Activated CD8-positive, alpha-beta T cell treated with anti-CD3 and anti-CD28 coated beads for 36 hours (primary cell): ENCODE measurements around the gene PIM2. TPM values are rescaled to one million over a fixed set of nuclear protein-coding genes. Genes with fewer than 3 reads are reported as not detected.
A peak's percentile ranks its signal among the peaks of the same experiment; 100 is the strongest.

Experiments used
- ATAC-seq: fragments of 200-7000 bp; cut with Tn5 transposase; one replicate; pipeline ENCODE4 v1.10.0; 2021; ENCODE audit warnings: mild to moderate bottlenecking, moderate library complexity
- CTCF ChIA-PET: fragments of 350-600 bp; sonication (Branson Sonifier 250); formaldehyde crosslinking; loops from one replicate; lab custom pipeline; 2021; ENCODE audit warnings: antibody characterized with exemption; lab: Charles Lee
- POLR2A ChIA-PET: fragments of 350-600 bp; sonication (Branson Sonifier 250); formaldehyde crosslinking; loops from one replicate; lab custom pipeline; 2021; ENCODE audit warnings: antibody characterized with exemption; lab: Charles Lee
- DNase-seq: peaks from one replicate; pipeline ENCODE4 v3.0.0-alpha.2; 2020
- H3K27ac Mint-ChIP-seq: one replicate; pipeline ENCODE4 v1.8.0; 2021; ENCODE audit warnings: mild to moderate bottlenecking, mixed read lengths
- H3K27me3 Mint-ChIP-seq: one replicate; pipeline ENCODE4 v1.8.0; 2021; ENCODE audit warnings: mixed read lengths
- H3K36me3 Mint-ChIP-seq: one replicate; pipeline ENCODE4 v1.8.0; 2021; ENCODE audit warnings: low read depth, mixed read lengths
- H3K4me1 Mint-ChIP-seq: one replicate; pipeline ENCODE4 v1.8.0; 2021; ENCODE audit warnings: low read depth, mixed read lengths
- H3K4me3 Mint-ChIP-seq: one replicate; pipeline ENCODE4 v1.8.0; 2021; ENCODE audit warnings: mild to moderate bottlenecking, moderate library complexity, mixed read lengths
- H3K9me3 Mint-ChIP-seq: one replicate; pipeline ENCODE4 v1.8.0; 2021; ENCODE audit warnings: mixed read lengths
- intact Hi-C: fragments of 100-400 bp; cut with micrococcal nuclease; formaldehyde crosslinking; loops from one replicate; pipeline ENCODE4 v1.10.0; 2022
- total RNA-seq, 2 experiments: library from RNA; stranded (reverse); gene quantifications; one replicate each; pipeline ENCODE4 v1.2.3, GENCODE V29; 2021
- TF ChIP-seq, protein P1 (sequence below): fragments of 200-600 bp; IDR thresholded peaks from one replicate; pipeline ENCODE4 v1.8.0; 2022; ENCODE audit warnings: antibody characterized with exemption, mild to moderate bottlenecking

The PIM2 gene
- total RNA-seq = 100 to 1,000 TPM; 169 to 177 TPM

DNA sequence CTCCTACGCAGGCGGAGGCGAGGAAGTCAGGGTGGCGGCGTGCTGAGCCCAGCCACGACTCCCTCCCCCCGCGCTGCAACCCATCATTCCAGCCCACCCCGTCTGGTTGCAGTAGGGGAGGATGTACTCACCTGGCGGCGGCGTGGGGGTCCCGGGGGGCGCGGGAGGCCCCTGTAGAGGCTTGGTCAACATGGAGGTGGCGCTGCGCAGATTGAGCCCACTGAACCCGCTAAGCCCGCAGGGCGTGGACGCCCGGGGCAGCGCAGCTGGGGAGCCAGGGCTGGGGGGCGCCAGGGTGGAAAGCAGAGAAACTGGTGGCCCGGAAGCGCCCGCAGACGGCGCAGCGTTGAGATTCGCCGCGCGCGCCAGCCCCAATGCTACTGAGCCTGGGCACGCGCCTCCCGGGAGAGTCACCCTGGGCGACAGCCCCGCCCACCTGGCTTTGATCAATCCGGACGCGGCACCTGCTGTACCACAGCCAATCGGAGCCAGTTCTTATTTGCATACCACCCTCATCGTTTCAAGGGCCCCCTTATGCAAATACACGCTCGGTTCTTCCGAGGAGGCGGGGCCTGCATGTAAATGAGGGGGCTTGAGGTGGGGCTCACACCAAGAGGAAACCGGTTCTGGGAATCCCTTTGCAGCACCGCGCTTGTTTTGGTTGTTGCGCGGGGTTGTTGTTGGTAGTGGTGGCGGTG lies at the start of gene PIM2:
Gene PIM2, minus strand, starts transcription at position 382 of the 698 bp plus-strand sequence. Its CDS starts 190 bp downstream, at position 192.
- CTCF ChIA-PET = interaction anchor here (0.6 to 1.0 kb wide), 3 partner anchors 16 to 36 kb away, joined by 3 to 4 read pairs (median 4); no protein-coding TSS in a partner anchor
- DNase-seq (peak; percentile 94), ATAC-seq (peak; percentile 69)
- H3K9me3 Mint-ChIP-seq = no peaks in the 10 kb centered on the region
- peaks cover 66% of the 10 kb centered on the region for H3K36me3 Mint-ChIP-seq
- no peaks in the 10 kb centered on the region for H3K27me3 Mint-ChIP-seq
- H3K4me3 Mint-ChIP-seq = peak within 1 kb of the TSS; percentile 96
- POLR2A ChIA-PET = interaction anchor here (0.6 to 8.2 kb wide), 7 partner anchors 9 to 317 kb away, joined by 3 to 172 read pairs (median 4); partner anchors contain the start of gene OTUD5
- TF ChIP-seq, protein P1, sequence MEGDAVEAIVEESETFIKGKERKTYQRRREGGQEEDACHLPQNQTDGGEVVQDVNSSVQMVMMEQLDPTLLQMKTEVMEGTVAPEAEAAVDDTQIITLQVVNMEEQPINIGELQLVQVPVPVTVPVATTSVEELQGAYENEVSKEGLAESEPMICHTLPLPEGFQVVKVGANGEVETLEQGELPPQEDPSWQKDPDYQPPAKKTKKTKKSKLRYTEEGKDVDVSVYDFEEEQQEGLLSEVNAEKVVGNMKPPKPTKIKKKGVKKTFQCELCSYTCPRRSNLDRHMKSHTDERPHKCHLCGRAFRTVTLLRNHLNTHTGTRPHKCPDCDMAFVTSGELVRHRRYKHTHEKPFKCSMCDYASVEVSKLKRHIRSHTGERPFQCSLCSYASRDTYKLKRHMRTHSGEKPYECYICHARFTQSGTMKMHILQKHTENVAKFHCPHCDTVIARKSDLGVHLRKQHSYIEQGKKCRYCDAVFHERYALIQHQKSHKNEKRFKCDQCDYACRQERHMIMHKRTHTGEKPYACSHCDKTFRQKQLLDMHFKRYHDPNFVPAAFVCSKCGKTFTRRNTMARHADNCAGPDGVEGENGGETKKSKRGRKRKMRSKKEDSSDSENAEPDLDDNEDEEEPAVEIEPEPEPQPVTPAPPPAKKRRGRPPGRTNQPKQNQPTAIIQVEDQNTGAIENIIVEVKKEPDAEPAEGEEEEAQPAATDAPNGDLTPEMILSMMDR = no peak
- peaks cover 43% of the 10 kb centered on the region for H3K4me1 Mint-ChIP-seq
- peak within 1 kb of the TSS; percentile 98 for H3K27ac Mint-ChIP-seq
- intact Hi-C loops = loop anchor here (1.0 kb wide), 1 partner anchor 19 kb away; no protein-coding TSS in a partner anchor

DNA sequence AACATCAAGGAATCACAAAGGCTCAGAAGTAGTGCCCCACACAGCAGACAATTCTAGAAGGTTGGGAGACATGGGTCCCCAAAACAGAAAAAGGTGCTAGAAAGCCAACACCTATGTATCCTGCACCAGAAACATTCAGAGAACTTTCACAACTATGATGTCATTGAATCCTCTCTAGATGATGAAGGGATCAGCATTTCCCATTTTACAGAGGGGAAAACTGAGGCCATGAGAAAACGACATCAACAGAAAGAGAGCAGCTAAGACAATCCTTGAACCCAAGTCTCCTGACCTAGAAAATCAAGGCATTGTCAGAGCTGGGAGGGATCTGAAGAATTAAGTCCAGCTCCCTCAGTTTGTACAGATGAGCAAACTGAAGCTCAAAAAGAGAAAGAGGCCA lies 49.6 kb upstream of the PIM2 start:
- no peaks in the 10 kb centered on the region for H3K9me3 Mint-ChIP-seq
- CTCF ChIA-PET = no interaction called here
- peaks cover 4% of the 10 kb centered on the region for H3K36me3 Mint-ChIP-seq
- TF ChIP-seq, protein P1 = no peak
- intact Hi-C loops = no loop called here
- no peaks in the 10 kb centered on the region for H3K27me3 Mint-ChIP-seq
- H3K4me1 Mint-ChIP-seq = peaks cover 18% of the 10 kb centered on the region
- POLR2A ChIA-PET = interaction anchor here (0.6 kb wide), 1 partner anchor 183 kb away, joined by 3 read pairs; no protein-coding TSS in a partner anchor
- DNase-seq (no peak), ATAC-seq (no peak)
- no peak overlapping the region for H3K27ac Mint-ChIP-seq
- H3K4me3 Mint-ChIP-seq = no peak overlapping the region

DNA sequence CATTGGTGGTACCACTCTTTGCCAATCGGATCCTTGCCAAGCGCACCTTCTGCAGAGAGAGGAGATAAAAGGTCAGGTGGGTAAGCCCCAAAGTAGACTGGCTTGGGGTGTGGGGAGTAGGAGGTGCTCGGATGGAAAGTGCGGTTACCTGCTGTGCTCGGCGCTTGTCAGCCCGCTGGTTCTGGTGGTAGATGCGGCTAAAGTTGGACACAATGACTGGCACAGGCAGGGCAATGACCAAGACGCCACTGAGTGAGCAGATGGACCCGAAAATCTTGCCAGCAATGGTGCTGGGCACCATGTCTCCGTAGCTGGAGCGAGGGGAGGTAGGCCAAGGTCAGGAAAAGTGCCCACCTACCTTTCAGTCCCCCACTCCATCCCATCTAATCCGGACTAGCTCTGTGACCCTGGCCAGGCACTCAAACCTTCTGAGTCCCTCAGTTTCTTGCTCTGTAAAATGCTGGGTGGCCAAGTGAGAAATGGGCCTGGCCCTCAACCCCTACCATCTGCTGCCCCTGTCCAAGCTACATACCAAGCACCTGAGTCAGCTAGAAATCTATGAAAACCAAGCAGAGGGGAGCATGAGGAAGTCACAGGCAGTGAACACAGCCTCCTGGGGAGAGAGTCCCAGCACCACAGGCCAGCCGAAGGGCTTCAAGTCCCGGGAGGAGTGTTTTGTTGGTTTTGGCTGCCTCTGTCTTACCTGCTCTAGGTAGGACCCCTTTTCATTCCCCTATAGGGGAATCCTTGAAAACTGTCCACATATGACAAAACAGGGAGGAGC lies 48.2 kb upstream of the PIM2 start:
- intact Hi-C loops = no loop called here
- ChIA-PET POLR2A (no interaction called here), CTCF (no interaction called here)
- TF ChIP-seq, protein P1 = no peak
- DNase-seq (no peak), ATAC-seq (no peak)
- H3K9me3 Mint-ChIP-seq = no peaks in the 10 kb centered on the region
- peaks cover 5% of the 10 kb centered on the region for H3K4me1 Mint-ChIP-seq
- H3K4me3 Mint-ChIP-seq = no peak overlapping the region
- no peaks in the 10 kb centered on the region for H3K36me3 Mint-ChIP-seq
- no peaks in the 10 kb centered on the region for H3K27me3 Mint-ChIP-seq
- H3K27ac Mint-ChIP-seq = no peak overlapping the region

DNA sequence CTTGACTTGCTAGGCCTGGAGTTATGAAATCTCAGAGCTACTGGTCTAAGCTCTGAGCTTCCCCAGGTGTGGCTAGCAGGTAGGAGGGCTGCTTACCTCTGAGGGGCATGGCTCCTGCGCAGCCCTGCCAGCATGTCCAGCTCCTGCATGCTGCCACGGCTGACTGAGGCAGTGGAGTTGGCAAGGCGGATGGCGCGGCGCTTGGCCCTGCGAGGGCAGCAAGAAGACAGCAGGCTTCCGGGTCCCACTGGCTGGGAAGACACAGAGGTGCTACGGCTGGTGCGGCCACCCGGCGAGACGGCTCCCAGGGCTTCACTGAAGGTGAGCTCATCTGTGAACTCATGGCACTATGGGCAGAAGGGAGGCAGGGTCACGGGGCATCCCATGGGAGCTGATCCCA lies 47.1 kb upstream of the PIM2 start:
- intact Hi-C loops = no loop called here
- no peaks in the 10 kb centered on the region for H3K4me1 Mint-ChIP-seq
- no peaks in the 10 kb centered on the region for H3K36me3 Mint-ChIP-seq
- no peak for ATAC-seq
- H3K9me3 Mint-ChIP-seq = no peaks in the 10 kb centered on the region
- no peak overlapping the region for H3K27ac Mint-ChIP-seq
- POLR2A ChIA-PET = no interaction called here
- H3K4me3 Mint-ChIP-seq = no peak overlapping the region
- TF ChIP-seq, protein P1 = no peak
- DNase-seq = no peak
- CTCF ChIA-PET = no interaction called here
- no peaks in the 10 kb centered on the region for H3K27me3 Mint-ChIP-seq
